ENCODE measurements around the gene CCN5. TPM values are rescaled to one million over a fixed set of nuclear protein-coding genes. Genes with fewer than 3 reads are reported as not detected.

Gene CCN5
- total and polyA plus RNA-seq, 2 of the 8 experiments (the other 6 are each of a cell fraction or from before 2014, with no cell fraction given), result not detected

GRCh38 chr20:44722990-44723389 is 7.8 kb downstream of the CCN5 start:
- ChIA-PET POLR2A (ENCODE audit: partially characterized antibody) (interaction anchor here (1.1 kb wide), 1 partner anchor 10 kb away, joined by 3 read pairs; no protein-coding TSS in a partner anchor), CTCF (ENCODE audit: partially characterized antibody) (interaction anchor here (1.5 to 20.4 kb wide), 6 partner anchors 10 to 39 kb away, joined by 3 to 180 read pairs (median 24); no protein-coding TSS in a partner anchor)
- no peaks in the 10 kb centered on the region for H3K23me2 ChIP-seq (ENCODE audit: low read depth, low read length)
- H3K27ac ChIP-seq (ENCODE audit: low read depth, low read length), result no peak overlapping the region
- H3K14ac ChIP-seq (ENCODE audit: insufficient read length), result no peak overlapping the region
- TF ChIP-seq PHF8 (conservative IDR thresholded peaks at IDR 0.05; ENCODE audit: low read depth, low read length) (no peak), KDM1A (IDR thresholded peaks at IDR 0.05; ENCODE audit: borderline replicate concordance, low read length) (peak; percentile 74)
- H3K79me2 ChIP-seq (ENCODE audit: control insufficient read depth in 1 of 2, insufficient read depth in 2 of 2, low read length in 2 of 2), result no peaks in the 10 kb centered on the region
- no peak overlapping the region for H3K4me3 ChIP-seq (ENCODE audit: extremely low read depth in 1 of 4, insufficient read depth in 2 of 4, low read depth in 3 of 4, low read length in 4 of 4)
- DNase-seq (ENCODE audit: low read depth in 1 of 2, low spot score in 2 of 2), result no peak
- H2BK120ac ChIP-seq (replicated peaks; ENCODE audit: low read depth, low read length), result no peak overlapping the region
- no peaks in the 10 kb centered on the region for H3K9me3 ChIP-seq (ENCODE audit: insufficient read depth in 2 of 2, low read depth in 1 of 2, low read length in 1 of 2)
- H3K18ac ChIP-seq (ENCODE audit: extremely low read depth, low read length), result no peak overlapping the region
- H3K36me3 ChIP-seq (ENCODE audit: control insufficient read depth in 2 of 4, insufficient read depth in 4 of 4, low read length in 3 of 4), result no peaks in the 10 kb centered on the region
- no peak overlapping the region for H4K8ac ChIP-seq (ENCODE audit: extremely low read depth, insufficient read depth, low read length)
- no peak overlapping the region for H3K4ac ChIP-seq (replicated peaks; ENCODE audit: insufficient read length, low read depth, low read length)
- no peak overlapping the region for H3K4me2 ChIP-seq (ENCODE audit: insufficient read depth in 1 of 2, low read depth in 2 of 2, low read length in 2 of 2)
- H2AFZ ChIP-seq (ENCODE audit: low read length), result no peak overlapping the region
- peaks cover 4 to 9% (median 6%) of the 10 kb centered on the region in 4 experiments; a peak in 5 of 7 replicates for H3K4me1 ChIP-seq (replicated peaks in 1 of 4; ENCODE audit: control insufficient read depth in 3 of 4, insufficient read depth in 4 of 4, low read length in 3 of 4)
- H2BK12ac ChIP-seq (ENCODE audit: low read depth, low read length), result no peak overlapping the region
- FAIRE-seq, result no peak
- no peaks in the 10 kb centered on the region for H3K27me3 ChIP-seq (replicated peaks in 1 of 4; ENCODE audit: control insufficient read depth in 3 of 4, extremely low read depth in 1 of 4, insufficient read depth in 3 of 4, low read length in 3 of 4)
- no peaks in the 10 kb centered on the region for H3K79me1 ChIP-seq (ENCODE audit: low read depth, low read length)
- H3K9ac ChIP-seq (replicated peaks in 1 of 4; ENCODE audit: extremely low read depth in 1 of 4, low read depth in 3 of 4, low read length in 3 of 4), result no peak overlapping the region
- H3K23ac ChIP-seq (ENCODE audit: insufficient read length), result no peak overlapping the region
- H2BK5ac ChIP-seq (ENCODE audit: low read depth, low read length), result no peak overlapping the region
- 84% methylated on average over 2 of the region's 2 CpGs; no CpG with 5 or more reads in 1 of the 2 experiments for WGBS, 2 experiments (ENCODE audit: extremely low coverage in 1 of 2, insufficient coverage in 1 of 2, insufficient read length in 1 of 2, insufficient replicate concordance in 2 of 2, low coverage in 1 of 2, low lambda C conversion rate in 2 of 2, missing lambda C conversion rate in 1 of 2)
- no peak overlapping the region for H2BK15ac ChIP-seq (ENCODE audit: low read length)
- no peak overlapping the region for H2AK5ac ChIP-seq (ENCODE audit: low read depth, low read length)
- H2BK20ac ChIP-seq (ENCODE audit: low read length), result no peak overlapping the region
- H3K56ac ChIP-seq (replicated peaks; ENCODE audit: insufficient read length, low read depth, low read length), result no peak overlapping the region
- H4K5ac ChIP-seq (ENCODE audit: insufficient read length, low read depth, low read length), result no peak overlapping the region
- no peaks in the 10 kb centered on the region for H4K20me1 ChIP-seq (replicated peaks in 1 of 2; ENCODE audit: control insufficient read depth in 1 of 2, insufficient read depth in 2 of 2, low read length in 2 of 2)
- no peak overlapping the region for H4K91ac ChIP-seq (replicated peaks; ENCODE audit: insufficient read length, low read length)

All from H1 (cell line).